Activated naive CD4-positive, alpha-beta T cell treated with anti-CD3 and anti-CD28 coated beads for 36 hours (primary cell): ENCODE measurements around the gene FADS6. TPM values are rescaled to one million over a fixed set of nuclear protein-coding genes. Genes with fewer than 3 reads are reported as not detected.
A peak's percentile ranks its signal among the peaks of the same experiment; 100 is the strongest.

Source experiments
- CTCF ChIA-PET: fragments of 350-600 bp; sonication (Branson Sonifier 250); formaldehyde crosslinking; loops from one replicate; lab custom pipeline; 2021; ENCODE audit warnings: antibody characterized with exemption; lab: Charles Lee
- DNase-seq: peaks from one replicate; pipeline ENCODE4 v3.0.0-alpha.2; 2020
- H3K27ac Mint-ChIP-seq: one replicate; pipeline ENCODE4 v1.8.0; 2021; ENCODE audit warnings: mild to moderate bottlenecking, mixed read lengths
- H3K27me3 Mint-ChIP-seq: one replicate; pipeline ENCODE4 v1.8.0; 2021; ENCODE audit warnings: low read depth, mixed read lengths
- H3K36me3 Mint-ChIP-seq: one replicate; pipeline ENCODE4 v1.8.0; 2021; ENCODE audit warnings: low read depth, mixed read lengths
- H3K4me1 Mint-ChIP-seq: one replicate; pipeline ENCODE4 v1.8.0; 2021; ENCODE audit warnings: low read depth, mixed read lengths
- H3K4me3 Mint-ChIP-seq: one replicate; pipeline ENCODE4 v1.8.0; 2021; ENCODE audit warnings: mild to moderate bottlenecking, moderate library complexity, mixed read lengths
- H3K9me3 Mint-ChIP-seq: one replicate; pipeline ENCODE4 v1.8.0; 2021; ENCODE audit warnings: mixed read lengths
- intact Hi-C: fragments of 100-400 bp; cut with micrococcal nuclease; formaldehyde crosslinking; loops from one replicate; pipeline ENCODE4 v1.15.1; 2023
- total RNA-seq, 2 experiments: library from RNA; stranded (reverse); gene quantifications; one replicate each; pipeline ENCODE4 v1.2.3, GENCODE V29; 2021

Gene FADS6
- total RNA-seq, 2 experiments from 2014 or later, result not detected

GRCh38 chr17:74900208-74900607 is 6.8 kb upstream of the FADS6 start:
- Mint-ChIP-seq H3K9me3 (no peaks in the 10 kb centered on the region), H3K27me3 (no peaks in the 10 kb centered on the region), H3K4me3 (no peak overlapping the region), H3K36me3 (no peaks in the 10 kb centered on the region), H3K4me1 (no peaks in the 10 kb centered on the region), H3K27ac (no peak overlapping the region)
- DNase-seq, result no peak
- intact Hi-C loops, result no loop called here
- CTCF ChIA-PET, result interaction anchor here (1.1 kb wide), 1 partner anchor 61 kb away, joined by 3 read pairs; no protein-coding TSS in a partner anchor

GRCh38 chr17:74898376-74898946 is 5.0 kb upstream of the FADS6 start:
- CTCF ChIA-PET, result interaction anchor here (0.6 to 1.0 kb wide), 3 partner anchors 17 to 107 kb away, joined by 3 read pairs; no protein-coding TSS in a partner anchor
- peaks cover 13% of the 10 kb centered on the region for H3K27me3 Mint-ChIP-seq
- no peaks in the 10 kb centered on the region for H3K36me3 Mint-ChIP-seq
- no peak for DNase-seq
- H3K9me3 Mint-ChIP-seq, result no peaks in the 10 kb centered on the region
- intact Hi-C loops, result no loop called here
- no peak overlapping the region for H3K4me3 Mint-ChIP-seq
- no peak overlapping the region for H3K27ac Mint-ChIP-seq
- peaks cover 2% of the 10 kb centered on the region for H3K4me1 Mint-ChIP-seq

GRCh38 chr17:74893936-74894671 is 671 bp upstream of the FADS6 start:
- CTCF ChIA-PET, result no interaction called here
- no peak overlapping the region for H3K27ac Mint-ChIP-seq
- no peak for DNase-seq
- peaks cover 23% of the 10 kb centered on the region for H3K27me3 Mint-ChIP-seq
- H3K4me1 Mint-ChIP-seq, result peaks cover 2% of the 10 kb centered on the region
- intact Hi-C loops, result no loop called here
- H3K36me3 Mint-ChIP-seq, result no peaks in the 10 kb centered on the region
- no peaks in the 10 kb centered on the region for H3K9me3 Mint-ChIP-seq
- peak overlapping the region; percentile 43 for H3K4me3 Mint-ChIP-seq

GRCh38 chr17:74892013-74892841 is 1.2 kb downstream of the FADS6 start:
- peaks cover 23% of the 10 kb centered on the region for H3K27me3 Mint-ChIP-seq
- peaks cover 2% of the 10 kb centered on the region for H3K4me1 Mint-ChIP-seq
- intact Hi-C loops, result no loop called here

GRCh38 chr17:74890554-74890953 is 2.9 kb downstream of the FADS6 start:
- H3K27ac Mint-ChIP-seq, result no peak overlapping the region
- no peak for DNase-seq
- H3K9me3 Mint-ChIP-seq, result no peaks in the 10 kb centered on the region
- H3K4me3 Mint-ChIP-seq, result no peak overlapping the region
- CTCF ChIA-PET, result interaction anchor here (0.6 to 1.0 kb wide), 2 partner anchors 71 to 165 kb away, joined by 3 to 4 read pairs; no protein-coding TSS in a partner anchor
- H3K36me3 Mint-ChIP-seq, result no peaks in the 10 kb centered on the region
- H3K4me1 Mint-ChIP-seq, result peaks cover 2% of the 10 kb centered on the region
- intact Hi-C loops, result no loop called here
- peaks cover 27% of the 10 kb centered on the region for H3K27me3 Mint-ChIP-seq

More at GRCh38 chr17:74892013-74892841, 1.2 kb downstream of the FADS6 start:
- no peaks in the 10 kb centered on the region for H3K9me3 Mint-ChIP-seq
- no peak for DNase-seq
- CTCF ChIA-PET, result no interaction called here
- no peaks in the 10 kb centered on the region for H3K36me3 Mint-ChIP-seq
- no peak overlapping the region for H3K4me3 Mint-ChIP-seq
- H3K27ac Mint-ChIP-seq, result no peak overlapping the region

GRCh38 chr17:74888469-74888868 is 5.0 kb downstream of the FADS6 start:
- peaks cover 14% of the 10 kb centered on the region for H3K27me3 Mint-ChIP-seq
- H3K4me1 Mint-ChIP-seq, result no peaks in the 10 kb centered on the region
- DNase-seq, result no peak
- no peaks in the 10 kb centered on the region for H3K9me3 Mint-ChIP-seq
- CTCF ChIA-PET, result interaction anchor here (1.3 kb wide), 1 partner anchor 97 kb away, joined by 4 read pairs; no protein-coding TSS in a partner anchor
- H3K27ac Mint-ChIP-seq, result no peak overlapping the region
- no peaks in the 10 kb centered on the region for H3K36me3 Mint-ChIP-seq
- H3K4me3 Mint-ChIP-seq, result no peak overlapping the region
- intact Hi-C loops, result no loop called here

GRCh38 chr17:74883241-74883745 is 10.1 kb downstream of the FADS6 start:
- H3K4me1 Mint-ChIP-seq, result no peaks in the 10 kb centered on the region
- no peak overlapping the region for H3K27ac Mint-ChIP-seq
- no peak for DNase-seq
- CTCF ChIA-PET, result no interaction called here
- H3K36me3 Mint-ChIP-seq, result no peaks in the 10 kb centered on the region
- intact Hi-C loops, result no loop called here
- H3K27me3 Mint-ChIP-seq, result peaks cover 4% of the 10 kb centered on the region
- H3K4me3 Mint-ChIP-seq, result no peak overlapping the region
- no peaks in the 10 kb centered on the region for H3K9me3 Mint-ChIP-seq

GRCh38 chr17:74882517-74883240 is 10.8 kb downstream of the FADS6 start:
- no peaks in the 10 kb centered on the region for H3K36me3 Mint-ChIP-seq
- DNase-seq, result no peak
- no peak overlapping the region for H3K27ac Mint-ChIP-seq
- no peaks in the 10 kb centered on the region for H3K4me1 Mint-ChIP-seq
- H3K9me3 Mint-ChIP-seq, result no peaks in the 10 kb centered on the region
- no peak overlapping the region for H3K4me3 Mint-ChIP-seq
- peaks cover 4% of the 10 kb centered on the region for H3K27me3 Mint-ChIP-seq
- CTCF ChIA-PET, result no interaction called here
- intact Hi-C loops, result no loop called here

- CTCF ChIA-PET, result interaction anchor here (0.7 to 1.2 kb wide), 2 partner anchors 17 to 79 kb away, joined by 3 to 4 read pairs; no protein-coding TSS in a partner anchor
- no peaks in the 10 kb centered on the region for H3K36me3 Mint-ChIP-seq
- no peak overlapping the region for H3K4me3 Mint-ChIP-seq
- H3K9me3 Mint-ChIP-seq, result no peaks in the 10 kb centered on the region
- no peak for DNase-seq
- intact Hi-C loops, result no loop called here
- H3K27ac Mint-ChIP-seq, result no peak overlapping the region
- H3K27me3 Mint-ChIP-seq, result no peaks in the 10 kb centered on the region
- H3K4me1 Mint-ChIP-seq, result no peaks in the 10 kb centered on the region
These were observed 12.4 kb downstream of the FADS6 start for GRCh38 chr17:74881073-74881472.

GRCh38 chr17:74879308-74879707 is 14.1 kb downstream of the FADS6 start:
- CTCF ChIA-PET, result no interaction called here
- H3K4me1 Mint-ChIP-seq, result peaks cover 9% of the 10 kb centered on the region
- H3K9me3 Mint-ChIP-seq, result no peaks in the 10 kb centered on the region
- no peaks in the 10 kb centered on the region for H3K36me3 Mint-ChIP-seq
- H3K27me3 Mint-ChIP-seq, result no peaks in the 10 kb centered on the region
- DNase-seq, result no peak
- no peak overlapping the region for H3K4me3 Mint-ChIP-seq
- intact Hi-C loops, result loop anchor here (10.0 kb wide), 1 partner anchor 785 kb away; the partner anchor contains the start of genes RECQL5 and SAP30BP
- no peak overlapping the region for H3K27ac Mint-ChIP-seq

GRCh38 chr17:74878658-74879057 is 14.8 kb downstream of the FADS6 start:
- CTCF ChIA-PET, result interaction anchor here (0.6 to 1.1 kb wide), 2 partner anchors 15 to 52 kb away, joined by 3 to 4 read pairs; no protein-coding TSS in a partner anchor
- H3K4me1 Mint-ChIP-seq, result peaks cover 11% of the 10 kb centered on the region
- H3K27ac Mint-ChIP-seq, result no peak overlapping the region
- no peak overlapping the region for H3K4me3 Mint-ChIP-seq
- intact Hi-C loops, result loop anchor here (10.0 kb wide), 1 partner anchor 786 kb away; the partner anchor contains the start of genes RECQL5 and SAP30BP
- no peaks in the 10 kb centered on the region for H3K27me3 Mint-ChIP-seq
- no peak for DNase-seq
- no peaks in the 10 kb centered on the region for H3K36me3 Mint-ChIP-seq
- no peaks in the 10 kb centered on the region for H3K9me3 Mint-ChIP-seq
